K562 (cell line): Measurements from ENCODE around the gene FAM168B.

ENCODE experiments used
- ATF2 ChIP-seq: sonication (generic); formaldehyde crosslinking; IDR thresholded peaks from 2 replicates; pipeline ENCODE4 v1.8.1; 2022; ENCODE audit warnings: missing genetic modification reagents
- BDP1 ChIP-seq: IDR thresholded peaks from 3 replicates; pipeline ENCODE4 v1.6.1; 2011; ENCODE audit not compliant: insufficient read length, insufficient read depth
- CTCF ChIP-seq, 3 experiments: IDR thresholded peaks in 2 of 3; conservative IDR thresholded peaks in 1 of 3; 2 replicates each; pipeline ENCODE4 v1.5.1; 2011 to 2012; ENCODE audit warnings: low read length in 3 of 3, mild to moderate bottlenecking in 3 of 3, control low read depth in 2 of 3, improper control_type of control experiment in 1 of 3, inconsistent platforms in 1 of 3, low read depth in 1 of 3, mixed read lengths in 1 of 3, moderate library complexity in 1 of 3; ENCODE audit not compliant: insufficient read depth in 2 of 3
- ETV5 ChIP-seq: sonication (generic); formaldehyde crosslinking; IDR thresholded peaks from 2 replicates; pipeline ENCODE4 v1.4.0; 2020; ENCODE audit warnings: low read depth, mild to moderate bottlenecking, missing genetic modification reagents
- MGA ChIP-seq: fragments of 450-650 bp; IDR thresholded peaks from 2 replicates; pipeline ENCODE4 v1.6.1; 2016; ENCODE audit warnings: mild to moderate bottlenecking, moderate library complexity
- YY1 ChIP-seq, 3 experiments: IDR thresholded peaks; 2 replicates each; pipeline ENCODE4 v1.6.1; 2011; ENCODE audit warnings: low read length in 2 of 3, mild to moderate bottlenecking in 2 of 3, moderate library complexity in 2 of 3, borderline replicate concordance in 1 of 3, control low read depth in 1 of 3, low read depth in 1 of 3; ENCODE audit not compliant: insufficient read depth in 3 of 3, insufficient replicate concordance in 2 of 3, control insufficient read depth in 1 of 3, insufficient read length in 1 of 3; ENCODE audit errors: extremely low read depth in 1 of 3

GRCh38 chr2:131120815-131121317 is 27.6 kb upstream of the FAM168B start:
- TF ChIP-seq MGA (no peak), ATF2 (CRISPR knock-in tag) (no peak), ETV5 (no peak), BDP1 (no peak), CTCF (IDR thresholded peaks at IDR 0.05 in 2 of 3, conservative IDR thresholded peaks at IDR 0.05 in 1 of 3; ENCODE audit: insufficient read depth in 2 of 3, low read depth in 1 of 3, low read length in 3 of 3) (no peak), YY1 (IDR thresholded peaks at IDR 0.05; ENCODE audit: borderline replicate concordance in 1 of 3, control insufficient read depth in 1 of 3, extremely low read depth in 1 of 3, insufficient read depth in 3 of 3, insufficient read length in 1 of 3, insufficient replicate concordance in 2 of 3, low read depth in 1 of 3, low read length in 2 of 3) (no peak)
